GM19452 (cell line): ENCODE measurements around the gene PRKACA.

Experiments
- ATAC-seq: cut with Tn5 transposase; IDR thresholded peaks from one replicate; pipeline ENCODE4 v1.9.1; 2021; ENCODE audit not compliant: unreplicated experiment

The PRKACA gene

DNA sequence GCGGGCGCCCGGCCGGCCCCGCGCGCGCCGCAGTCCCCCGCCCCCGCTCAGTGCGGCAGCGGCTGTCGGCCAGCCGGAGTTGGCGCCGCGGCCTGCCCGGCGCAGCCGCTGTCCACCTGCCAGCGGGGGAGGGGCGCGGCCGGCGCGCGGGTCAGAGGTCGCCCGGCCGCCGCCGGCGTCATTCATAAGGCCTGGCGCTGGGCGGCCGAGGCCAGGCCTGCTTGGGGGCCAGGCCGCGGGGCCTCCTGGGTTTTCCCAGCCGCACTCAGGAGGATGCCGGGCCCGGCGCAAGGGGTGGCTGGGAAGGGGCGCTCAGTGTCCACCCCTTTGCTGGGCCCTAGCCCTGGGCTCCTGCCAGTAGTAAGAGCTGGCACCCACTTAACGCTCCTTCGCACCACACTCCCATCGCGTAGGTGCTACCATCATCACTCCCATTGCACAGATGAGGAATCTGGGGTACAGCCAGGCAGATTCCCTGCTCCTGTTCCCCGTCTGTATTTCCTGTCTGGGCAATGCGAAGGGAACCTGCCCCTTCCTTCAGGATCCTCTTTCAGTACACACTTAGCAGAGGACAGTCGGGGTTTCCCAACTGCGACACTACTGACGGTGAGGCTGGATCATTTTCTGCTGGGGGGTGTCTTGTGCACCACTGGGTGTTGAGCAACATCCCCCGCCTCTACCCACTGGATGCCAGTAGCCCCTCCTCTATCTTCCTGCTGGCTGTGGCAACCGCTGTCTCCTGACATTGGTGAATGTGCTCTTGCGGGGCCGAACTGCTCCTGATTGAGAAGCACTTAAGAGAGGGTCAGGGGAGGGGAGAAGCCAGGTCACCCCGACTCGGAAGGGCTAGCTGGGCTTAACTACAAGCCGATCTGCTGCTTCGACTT is 846 bp upstream of the PRKACA start:
- ATAC-seq = no peak

DNA sequence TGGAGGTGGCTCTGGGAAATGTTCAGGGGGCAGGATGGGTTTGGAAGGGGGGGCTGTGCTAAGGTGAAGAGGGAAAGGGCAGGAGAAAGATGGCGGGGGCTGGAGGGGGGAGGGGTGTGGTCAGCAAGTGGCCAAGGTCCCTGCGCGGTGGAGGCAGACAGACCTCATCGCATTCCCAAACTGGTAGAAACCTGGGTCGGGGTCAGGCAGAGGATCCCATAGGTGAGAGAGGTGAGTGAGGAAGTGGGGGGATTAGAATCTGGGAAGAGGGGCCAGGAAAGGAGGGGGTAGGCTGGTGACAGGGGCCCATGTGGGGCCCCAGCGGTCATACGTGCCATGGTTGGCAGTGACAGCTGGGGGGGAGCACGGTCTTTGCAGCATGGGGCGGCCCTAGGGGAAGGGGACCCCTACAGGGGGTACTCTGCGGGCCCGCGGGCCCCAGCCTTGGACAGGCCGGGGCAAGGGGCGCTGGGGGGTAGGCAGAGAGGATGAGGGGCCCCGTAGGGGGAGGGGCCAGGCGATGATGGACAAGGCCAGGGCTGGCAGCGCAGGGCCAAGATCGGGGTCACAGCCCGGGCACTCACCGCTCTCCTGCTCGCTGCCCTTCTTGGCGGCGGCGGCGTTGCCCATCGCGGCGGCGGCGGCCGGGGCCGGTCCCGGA is 514 bp downstream of the PRKACA start:
- peak; percentile 8 for ATAC-seq

DNA sequence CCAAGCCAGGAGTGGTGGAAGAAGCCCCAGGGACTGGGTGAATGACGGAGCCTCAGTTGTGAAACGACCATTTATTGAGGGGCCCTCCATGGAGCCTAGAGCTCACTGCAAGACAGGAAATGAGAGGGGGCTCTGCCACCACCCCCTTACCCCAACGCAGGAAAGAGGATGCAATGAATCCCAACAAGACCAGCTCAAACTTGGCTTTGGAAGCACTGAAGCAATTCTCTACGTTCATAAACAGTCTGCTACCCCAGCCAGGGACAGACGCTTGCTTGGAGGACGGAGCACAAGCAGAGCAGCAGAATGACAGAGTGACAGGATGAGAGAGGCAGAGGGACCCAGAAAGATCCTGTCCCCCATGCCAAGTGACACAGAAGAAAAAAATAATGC is 1.0 kb downstream of the PRKACA start:
- no peak for ATAC-seq

DNA sequence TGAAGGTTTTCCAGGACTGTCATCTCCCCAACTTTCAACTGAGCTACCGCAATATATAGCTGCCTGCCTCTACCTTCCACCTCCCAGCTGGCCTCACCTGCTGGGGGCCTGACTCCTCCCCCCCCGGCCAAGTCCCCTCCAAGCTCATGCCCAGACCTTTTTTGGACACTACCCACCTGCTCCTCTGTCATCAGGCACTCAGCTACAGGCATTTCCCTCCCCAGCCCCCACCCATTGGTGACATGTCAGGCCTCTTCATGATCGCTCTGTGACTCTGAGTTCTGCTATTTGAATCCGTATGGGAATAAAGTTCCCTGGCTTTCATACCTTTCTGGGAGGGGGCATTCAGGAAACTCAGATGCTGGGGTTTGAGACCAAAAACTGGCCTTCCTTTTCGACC is 1.8 kb downstream of the PRKACA start:
- ATAC-seq = no peak

DNA sequence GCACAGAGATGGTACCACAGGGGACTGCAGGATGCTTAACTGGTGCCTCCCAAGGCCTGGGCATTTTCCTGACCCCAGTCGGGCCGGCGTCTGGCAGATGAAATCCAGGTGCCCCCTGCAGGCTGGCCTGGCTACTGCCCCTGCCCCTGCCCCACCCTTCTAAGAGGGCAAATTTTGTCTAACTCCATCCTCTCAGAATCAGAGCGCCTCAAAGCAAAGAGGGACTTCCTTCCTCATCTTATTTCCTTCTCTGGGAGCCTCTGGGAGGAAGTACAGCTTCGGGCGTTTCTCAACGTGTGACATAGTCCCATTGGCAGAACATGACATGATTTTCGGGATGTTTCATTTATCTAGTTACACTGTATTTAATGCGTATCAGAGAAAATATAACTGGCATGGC is 2.7 kb downstream of the PRKACA start:
- no peak for ATAC-seq

DNA sequence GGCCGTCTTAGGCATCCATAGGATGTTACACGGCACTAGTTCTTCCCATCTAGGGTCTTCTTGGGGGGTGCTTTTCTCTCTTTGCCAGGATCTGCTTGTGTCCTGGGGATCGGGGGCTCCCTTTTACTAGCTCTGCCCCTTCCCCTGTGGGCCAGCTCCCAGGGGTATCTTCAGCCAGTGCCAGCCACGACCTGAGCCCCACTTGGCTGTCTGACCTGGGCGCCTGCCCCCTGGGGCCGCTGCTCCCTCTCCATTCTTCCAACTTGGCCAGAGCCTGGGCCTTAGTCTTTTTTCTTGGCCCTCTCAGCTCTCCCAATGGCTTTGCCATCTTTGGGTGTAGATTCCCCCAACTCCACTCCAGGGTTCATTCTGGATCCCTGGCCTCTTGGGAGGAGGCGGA is 3.1 kb downstream of the PRKACA start:
- ATAC-seq = no peak

DNA sequence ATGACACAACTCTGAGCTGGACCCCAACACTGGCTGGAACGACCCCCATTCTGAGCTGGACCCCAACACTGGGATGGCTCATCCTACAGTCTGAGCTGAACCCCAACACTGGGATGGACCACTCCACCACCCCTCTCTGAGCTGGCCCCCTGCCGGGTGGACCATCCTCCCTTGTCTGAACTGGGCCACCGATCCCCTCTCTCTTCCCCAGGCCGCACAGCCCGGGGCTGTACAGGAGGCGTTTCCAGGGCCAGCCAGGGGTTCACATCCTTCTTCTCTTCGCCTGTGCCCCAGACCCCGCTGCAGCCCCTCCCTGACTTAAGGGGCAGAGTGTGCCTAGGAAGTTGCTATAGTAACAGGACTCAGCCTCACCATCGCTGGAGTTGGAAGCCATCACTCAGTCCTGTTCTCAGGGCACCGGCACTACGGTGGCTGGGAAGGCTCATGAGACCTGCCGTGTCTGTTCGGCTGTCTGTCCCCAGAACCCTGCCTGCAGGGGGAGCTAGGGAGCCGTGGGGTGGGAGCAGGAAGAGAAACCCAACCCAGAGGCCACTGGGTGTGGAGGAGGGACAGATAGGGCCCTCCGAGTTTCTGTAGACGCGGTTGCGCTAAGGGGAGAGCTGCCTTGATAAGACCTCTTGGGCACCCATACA is 3.7 kb downstream of the PRKACA start:
- ATAC-seq = no peak

DNA sequence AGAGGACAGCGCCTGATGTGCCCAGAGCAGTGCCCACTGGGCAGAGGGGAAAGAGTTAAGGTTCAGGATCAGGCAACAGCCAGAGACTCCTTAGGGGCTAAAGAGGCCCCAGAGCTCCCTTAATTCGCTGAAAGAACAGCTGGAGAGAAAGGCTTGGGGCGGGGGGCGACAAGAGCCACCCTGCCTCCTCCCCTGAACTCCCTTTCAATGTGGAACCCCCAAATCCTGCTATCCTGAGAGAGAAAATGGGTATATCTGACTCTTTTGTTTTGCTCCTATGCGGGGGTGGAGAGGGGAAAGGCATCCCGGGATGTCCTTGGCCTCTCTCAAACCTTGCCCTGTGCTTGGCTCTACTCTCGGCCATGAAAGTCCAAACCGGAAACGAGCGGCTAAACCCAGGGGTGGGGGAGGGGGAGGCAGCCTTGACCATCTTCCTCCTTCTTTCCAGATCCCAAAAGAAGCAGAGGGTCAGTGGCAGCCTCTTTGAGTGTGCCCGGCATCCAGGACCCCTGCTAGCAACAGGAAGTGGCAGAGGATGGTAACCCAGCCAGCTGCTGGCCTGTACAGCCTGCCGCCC is 4.7 kb downstream of the PRKACA start:
- ATAC-seq = no peak

DNA sequence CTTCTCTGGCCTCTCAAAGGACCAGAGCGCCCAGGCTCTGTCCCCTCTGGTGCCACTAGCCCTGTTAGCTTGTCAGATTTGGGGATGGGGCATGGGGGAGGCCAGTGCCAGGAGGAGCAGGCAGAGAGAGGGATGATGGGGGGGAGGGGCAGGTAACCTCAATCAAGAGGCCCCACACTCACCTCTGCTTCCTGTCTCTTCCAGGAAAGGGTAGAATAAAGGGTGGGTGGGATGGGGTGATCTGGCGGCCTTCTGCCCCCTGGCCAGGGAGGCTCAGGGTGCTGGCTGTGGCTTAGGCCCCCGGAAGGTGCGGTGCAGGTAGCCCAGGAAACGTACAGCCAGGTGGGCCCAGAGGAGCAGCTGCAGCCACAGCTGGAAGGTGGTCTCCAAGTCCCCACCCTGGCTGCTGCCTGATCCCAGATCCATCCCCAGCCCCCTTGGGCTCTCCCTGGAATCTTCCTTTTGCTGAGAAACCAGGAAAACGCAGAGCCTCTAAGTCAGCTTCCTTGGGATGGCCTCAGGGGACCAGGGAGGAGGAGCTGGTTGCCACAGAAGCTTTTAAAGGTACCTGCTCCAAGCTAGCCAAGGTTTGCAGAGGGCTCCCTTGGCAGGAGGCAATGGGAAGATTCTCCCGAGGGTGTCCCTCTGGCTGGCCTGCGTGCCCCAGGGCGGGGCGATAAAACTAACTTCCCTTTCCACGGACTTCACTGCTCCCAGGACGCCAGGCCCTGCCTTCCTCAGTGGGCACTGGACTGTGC is 5.3 kb downstream of the PRKACA start:
- no peak for ATAC-seq

DNA sequence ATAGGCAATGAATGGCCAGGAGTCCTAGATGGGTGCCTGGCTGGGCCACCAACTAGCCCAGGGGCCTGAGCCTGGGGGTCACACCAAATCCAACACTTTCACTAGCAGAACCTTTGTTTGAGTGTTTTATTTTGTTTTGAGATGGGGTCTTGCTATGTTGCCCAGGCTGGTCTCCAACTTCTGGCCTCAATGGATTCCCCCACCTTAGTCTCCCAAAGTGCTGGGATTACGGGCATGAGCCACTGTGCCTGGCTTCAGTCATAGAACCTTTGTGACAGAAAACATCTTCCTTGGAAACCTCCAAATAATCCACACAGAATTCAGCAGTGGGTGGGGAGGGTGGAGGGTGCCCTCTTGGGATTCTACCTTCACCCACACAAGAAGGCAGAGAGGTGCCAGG is 6.1 kb downstream of the PRKACA start:
- no peak for ATAC-seq

DNA sequence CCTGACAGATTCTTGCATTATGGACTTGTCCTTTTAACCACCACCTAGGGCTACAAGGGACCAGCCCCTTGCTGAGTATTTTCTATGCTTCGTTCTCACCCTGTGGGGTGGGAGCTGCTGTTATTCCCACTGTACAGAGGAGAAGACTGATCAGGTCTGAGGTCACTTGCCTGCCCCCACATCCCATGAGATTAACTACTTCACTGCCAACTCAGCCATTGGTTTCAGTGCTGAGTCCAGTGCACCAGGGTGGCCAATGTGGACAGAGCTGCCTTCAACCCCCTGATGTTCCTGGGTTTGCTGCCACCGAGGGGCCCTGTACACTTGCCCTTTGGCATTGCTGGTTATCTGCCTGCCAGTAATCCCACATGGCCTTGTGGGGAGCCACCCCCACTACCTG is 6.9 kb downstream of the PRKACA start:
- no peak for ATAC-seq

DNA sequence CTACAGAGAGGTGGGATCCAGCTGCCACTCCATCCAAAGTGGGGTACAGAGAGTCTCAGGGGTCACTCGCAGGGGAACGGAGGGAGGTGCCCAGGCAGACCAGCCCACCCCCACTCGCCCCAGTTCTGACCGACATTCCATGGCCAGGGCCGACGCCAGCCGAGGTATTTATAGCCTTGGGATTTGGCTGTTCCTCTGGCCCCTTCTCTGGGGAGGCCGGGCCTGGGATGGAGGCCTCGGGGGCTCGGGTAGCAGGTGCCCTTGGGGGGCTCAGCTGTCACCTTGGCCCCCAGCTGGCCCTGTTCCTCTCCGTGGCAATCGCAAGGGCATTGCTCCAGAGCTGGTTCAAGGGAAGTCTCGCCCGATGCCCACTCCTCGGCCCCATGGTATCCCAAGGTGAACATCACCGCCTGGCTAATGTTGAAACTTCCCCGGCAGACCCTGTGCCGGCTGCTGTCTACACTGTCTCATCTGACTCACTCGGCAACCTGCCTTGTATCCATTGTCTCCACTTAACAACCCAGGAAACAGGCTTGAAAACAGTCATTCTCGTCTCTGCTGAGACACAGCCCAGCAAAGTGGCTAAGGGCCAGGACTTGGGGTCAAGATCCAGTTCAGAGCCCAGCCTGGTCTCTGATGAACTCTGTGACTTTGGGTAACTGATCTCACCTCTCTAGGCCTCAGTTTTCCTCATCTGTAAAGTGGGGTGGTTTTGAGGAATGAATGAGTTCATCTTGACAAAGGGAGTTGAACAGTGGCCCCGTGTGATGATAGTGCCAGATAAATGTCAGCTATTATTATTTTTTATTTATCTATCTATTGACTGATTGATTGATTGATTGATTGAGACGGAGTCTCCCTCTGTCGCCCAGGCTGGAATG is 9.7 kb downstream of the PRKACA start:
- ATAC-seq = no peak

DNA sequence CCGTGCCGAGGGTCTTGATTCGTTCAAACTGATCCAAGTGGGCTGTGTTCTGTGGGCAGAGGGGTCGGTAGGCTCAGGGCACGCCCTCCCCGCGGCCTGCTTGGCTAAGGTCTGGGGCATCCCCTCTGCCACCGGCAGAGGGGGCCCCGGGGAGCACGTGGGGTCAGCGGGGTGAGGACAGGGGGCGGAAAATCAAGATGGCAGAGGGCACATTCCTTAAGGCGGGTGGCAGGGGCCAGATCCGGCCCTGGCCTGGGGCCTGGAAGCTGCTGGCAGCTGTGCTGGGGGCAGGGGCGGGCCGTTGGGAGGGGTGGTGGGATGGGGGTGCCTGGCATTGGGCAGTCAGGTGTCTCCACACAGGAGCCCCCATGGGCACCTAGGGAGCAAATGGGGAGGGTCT is 10.7 kb downstream of the PRKACA start:
- no peak for ATAC-seq

DNA sequence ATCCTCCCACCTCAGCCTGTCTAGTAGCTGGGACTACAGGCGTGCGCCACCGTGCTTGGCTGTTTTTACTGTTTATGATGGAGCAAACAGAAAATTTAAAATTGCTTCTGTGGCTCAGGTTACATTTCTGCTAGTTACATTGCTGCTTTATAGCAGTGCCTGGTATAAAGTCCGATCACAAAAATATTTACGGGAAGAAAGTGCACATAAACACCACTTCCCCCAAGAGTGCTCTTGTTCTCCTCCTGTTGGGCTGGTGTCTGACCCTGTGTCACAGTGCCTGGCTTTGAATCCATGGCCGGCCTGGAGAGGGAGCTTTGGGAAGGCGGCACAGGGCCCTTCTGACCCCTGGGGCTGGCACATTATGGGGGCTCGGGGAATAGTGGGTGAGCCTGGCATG is 11.9 kb downstream of the PRKACA start:
- no peak for ATAC-seq

DNA sequence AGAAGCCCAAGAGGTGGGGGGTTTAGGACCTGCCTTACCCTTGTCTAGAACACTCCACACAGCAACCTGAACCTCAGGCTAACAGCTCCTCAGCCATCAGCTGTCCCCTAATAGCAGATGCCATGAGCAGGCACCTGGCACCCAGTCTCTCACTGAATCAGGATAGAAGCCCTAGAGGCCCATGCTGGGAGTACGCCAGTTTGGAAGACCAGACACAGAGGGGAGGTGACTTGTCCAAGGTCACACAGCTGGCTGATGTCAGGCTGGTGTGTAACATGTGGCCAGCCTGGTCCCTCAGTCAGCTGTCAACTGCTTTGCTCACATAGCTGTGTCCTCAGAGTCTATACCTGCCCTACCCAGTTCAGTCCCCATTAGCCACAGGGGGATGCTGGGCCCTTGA is 14.3 kb downstream of the PRKACA start:
- no peak for ATAC-seq

DNA sequence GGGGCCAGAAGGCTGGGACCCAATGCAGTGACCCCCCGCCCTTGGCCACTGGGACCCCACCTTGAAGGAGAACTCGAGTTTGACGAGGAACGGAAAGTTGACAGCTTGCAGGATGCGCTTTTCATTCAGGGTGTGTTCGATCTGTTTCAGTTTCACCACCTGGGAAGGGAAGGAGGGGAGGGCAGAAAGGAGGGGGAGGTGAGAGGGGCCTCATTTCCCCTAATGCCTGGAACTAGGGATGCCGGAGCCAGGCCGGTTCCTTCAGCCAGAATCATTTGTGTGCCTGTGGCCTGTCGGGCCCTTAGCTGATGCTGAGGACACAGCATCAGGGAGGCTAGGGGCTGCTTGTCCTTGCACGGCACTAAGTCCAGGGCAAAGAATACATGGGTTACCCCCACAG is 14.8 kb downstream of the PRKACA start:
- ATAC-seq = no peak

DNA sequence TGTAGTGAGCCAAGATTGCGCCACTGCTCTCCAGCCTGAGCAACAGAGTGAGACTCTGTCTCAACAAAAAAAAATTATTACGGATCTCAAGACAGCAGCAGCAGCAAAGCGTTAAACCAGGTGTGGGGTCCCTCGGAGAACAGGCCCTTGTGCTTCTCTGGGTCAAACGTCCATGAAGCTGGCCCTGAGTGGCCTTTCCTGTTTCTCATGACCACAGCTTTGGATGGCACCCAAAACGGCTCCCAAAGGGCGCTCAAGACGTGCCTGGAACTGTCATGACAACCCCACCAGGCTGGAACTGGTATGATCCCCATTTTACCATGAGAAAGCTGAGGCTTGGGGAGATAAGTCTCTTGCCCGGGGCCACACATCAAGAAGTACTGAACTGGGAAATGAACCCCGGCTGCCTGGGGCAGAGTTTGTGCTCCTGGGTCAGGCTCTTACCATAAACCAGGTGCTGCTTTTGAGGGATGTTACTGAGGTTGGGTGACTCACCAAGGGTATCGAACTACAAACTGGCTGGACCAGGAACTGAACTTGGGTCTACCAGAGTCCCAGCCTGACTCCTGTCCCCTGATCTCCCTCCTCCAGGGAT is 15.4 kb downstream of the PRKACA start:
- no peak for ATAC-seq

DNA sequence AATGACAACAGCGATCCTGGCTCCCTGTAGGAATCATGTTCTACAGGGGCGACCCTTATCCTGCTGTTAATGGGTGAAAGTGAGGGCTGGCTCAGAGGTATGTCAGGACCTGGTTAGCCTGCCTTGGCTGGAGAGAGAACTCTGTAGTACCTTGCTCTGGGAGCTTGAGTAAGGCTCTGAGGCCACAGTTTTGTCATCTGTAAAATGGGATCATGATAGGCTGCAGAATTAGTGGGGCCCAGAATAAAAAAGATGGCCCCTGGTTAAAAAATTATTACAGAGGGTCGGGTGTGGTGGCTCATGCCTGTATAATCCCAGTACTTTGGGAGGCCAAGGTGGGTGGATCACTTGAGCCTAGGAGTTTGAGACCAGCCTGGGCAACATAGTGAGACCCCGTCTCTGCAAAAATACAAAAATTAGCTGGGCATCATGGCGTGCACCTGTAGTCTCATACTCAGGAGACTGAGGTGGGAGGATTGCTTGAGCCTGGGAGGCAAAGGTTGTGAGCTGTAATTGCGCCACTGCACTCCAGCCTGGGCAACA is 16.5 kb downstream of the PRKACA start:
- no peak for ATAC-seq

DNA sequence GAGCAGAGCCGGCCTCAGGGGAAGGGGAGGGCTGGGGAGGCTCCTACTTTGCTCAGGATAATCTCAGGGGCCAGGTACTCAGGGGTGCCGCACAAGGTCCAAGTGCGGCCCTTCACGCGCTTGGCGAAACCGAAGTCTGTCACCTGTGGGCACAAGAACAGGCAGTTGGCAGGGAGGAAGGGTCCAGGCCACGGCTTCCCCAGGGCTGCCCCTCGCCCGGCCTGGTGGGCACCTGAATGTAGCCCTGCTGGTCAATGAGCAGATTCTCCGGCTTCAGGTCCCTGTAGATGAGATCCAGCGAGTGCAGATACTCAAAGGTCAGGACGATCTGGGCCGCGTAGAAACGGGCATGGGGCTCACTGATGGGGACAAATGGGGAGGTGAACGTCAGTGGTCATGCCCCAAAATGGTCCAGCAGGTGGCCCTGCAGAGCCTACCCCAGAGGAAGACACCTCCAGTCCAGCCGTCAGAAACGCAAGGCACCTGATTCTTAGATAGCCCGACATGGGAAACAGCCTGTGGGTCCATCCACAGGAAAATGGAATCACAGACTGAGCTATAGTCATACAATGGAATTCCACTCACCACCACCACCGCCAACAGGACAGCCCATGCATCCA is 19.9 kb downstream of the PRKACA start:
- no peak for ATAC-seq
